ENCODE measurements around the gene CHSY1.

The CHSY1 gene

GRCh38 chr15:101251830-101252820 lies at the start of gene CHSY1:
TSS of gene CHSY1 (minus strand) at chr15:101252048. CDS start at chr15:101251456, 592 bp downstream.
- H3K4me3 ChIP-seq (ENCODE audit: low read depth, low read length): peak within 1 kb of the TSS; percentile 66
- H3K27me3 ChIP-seq (ENCODE audit: control insufficient read depth, insufficient read depth, low read length): no peaks in the 10 kb centered on the region
- H3K9ac ChIP-seq: no peak within 1 kb of the TSS
- no peak for TF ChIP-seq CTCF (IDR thresholded peaks at IDR 0.05)
- peak within 1 kb of the TSS; percentile 72 for H3K4me2 ChIP-seq (ENCODE audit: low read length)
- no peaks in the 10 kb centered on the region for H3K36me3 ChIP-seq (ENCODE audit: control insufficient read depth, insufficient read depth, low read length)
- H3K27ac ChIP-seq: peak within 1 kb of the TSS; percentile 56
- H3K9me3 ChIP-seq (ENCODE audit: control insufficient read depth, low read length): no peaks in the 10 kb centered on the region
- peaks cover 19% of the 10 kb centered on the region for H3K79me2 ChIP-seq
- peak within 1 kb of the TSS; percentile 76 for H2AFZ ChIP-seq
- H3K4me1 ChIP-seq: peaks cover 4% of the 10 kb centered on the region

GRCh38 chr15:101296418-101297405 lies 44.9 kb upstream of the CHSY1 start:
- no peak overlapping the region for H3K27ac ChIP-seq
- no peak overlapping the region for H2AFZ ChIP-seq
- peak overlapping the region; percentile 73 for H3K4me2 ChIP-seq (ENCODE audit: low read length)
- H3K79me2 ChIP-seq: peaks cover 16% of the 10 kb centered on the region
- H3K9me3 ChIP-seq (ENCODE audit: control insufficient read depth, low read length): no peaks in the 10 kb centered on the region
- H3K4me3 ChIP-seq (ENCODE audit: low read depth, low read length): peak overlapping the region; percentile 81
- no peak for TF ChIP-seq CTCF (IDR thresholded peaks at IDR 0.05)
- no peak overlapping the region for H3K9ac ChIP-seq
- no peaks in the 10 kb centered on the region for H3K27me3 ChIP-seq (ENCODE audit: control insufficient read depth, insufficient read depth, low read length)
- no peaks in the 10 kb centered on the region for H3K36me3 ChIP-seq (ENCODE audit: control insufficient read depth, insufficient read depth, low read length)
- H3K4me1 ChIP-seq: peaks cover 3% of the 10 kb centered on the region

GRCh38 chr15:101295607-101296161 lies 43.8 kb upstream of the CHSY1 start:
- TF ChIP-seq CTCF (IDR thresholded peaks at IDR 0.05): no peak
- no peaks in the 10 kb centered on the region for H3K36me3 ChIP-seq (ENCODE audit: control insufficient read depth, insufficient read depth, low read length)

DNA sequence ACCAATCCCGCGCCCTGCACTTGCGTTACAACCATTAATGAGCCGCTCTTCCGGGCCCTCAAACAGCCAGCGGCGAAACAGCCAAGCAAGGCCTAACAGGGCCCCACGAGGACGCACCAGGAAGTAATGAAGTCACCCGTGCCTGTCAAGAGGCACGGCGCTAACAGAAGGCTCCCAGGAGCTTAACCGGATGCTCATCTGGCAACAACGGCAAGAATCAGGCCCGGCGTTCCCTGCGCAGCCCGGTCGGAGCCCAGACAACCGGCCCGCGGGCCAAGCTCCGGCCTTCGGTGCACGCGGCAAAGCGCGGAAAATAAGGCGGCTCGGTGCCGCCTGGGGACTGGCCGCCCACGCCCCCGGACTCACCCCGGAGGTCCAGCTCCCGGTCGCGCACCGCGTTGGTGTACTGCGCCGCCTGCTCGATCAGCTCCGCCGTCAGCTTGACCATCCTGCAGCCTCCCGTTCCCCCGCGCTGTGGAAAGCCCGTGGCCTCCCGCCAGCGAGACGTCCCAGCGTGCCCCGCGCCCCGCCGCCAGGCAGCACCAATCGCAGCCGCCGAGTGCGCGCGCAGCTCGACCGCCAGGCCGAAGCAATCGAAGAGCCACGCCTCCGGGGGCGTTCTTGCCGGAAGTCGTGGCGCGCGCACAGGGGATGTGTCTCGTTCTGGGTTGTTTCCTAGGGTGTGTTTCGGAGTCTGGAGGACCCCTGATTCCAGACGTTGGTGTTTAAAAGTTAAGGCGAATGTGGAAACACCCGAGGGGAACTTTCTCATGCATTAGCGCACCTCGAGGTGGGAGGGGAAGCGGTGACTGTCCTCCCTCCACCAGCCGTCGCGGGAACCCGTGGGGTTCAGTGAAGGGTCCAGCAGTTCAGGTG lies 43.1 kb upstream of the CHSY1 start, which contains the start of gene SNRPA1:
Gene SNRPA1 (minus strand): TSS at position 518 of the 876 bp plus-strand sequence. CDS start 70 bp downstream, at position 448.
- no peaks in the 10 kb centered on the region for H3K27me3 ChIP-seq (ENCODE audit: control insufficient read depth, insufficient read depth, low read length)
- H3K4me3 ChIP-seq (ENCODE audit: low read depth, low read length): peak within 1 kb of the TSS; percentile 81
- peak within 1 kb of the TSS; percentile 75 for H3K27ac ChIP-seq
- H2AFZ ChIP-seq: peak within 1 kb of the TSS; percentile 62
- H3K4me2 ChIP-seq (ENCODE audit: low read length): peak within 1 kb of the TSS; percentile 80
- H3K9me3 ChIP-seq (ENCODE audit: control insufficient read depth, low read length): no peaks in the 10 kb centered on the region
- H3K9ac ChIP-seq: peak within 1 kb of the TSS; percentile 25
- TF ChIP-seq CTCF (IDR thresholded peaks at IDR 0.05): no peak
- no peaks in the 10 kb centered on the region for H3K36me3 ChIP-seq (ENCODE audit: control insufficient read depth, insufficient read depth, low read length)
- H3K4me1 ChIP-seq: peaks cover 3% of the 10 kb centered on the region
- H3K79me2 ChIP-seq: peaks cover 19% of the 10 kb centered on the region

More at GRCh38 chr15:101295607-101296161, 43.8 kb upstream of the CHSY1 start:
- Histone ChIP-seq H3K79me2 (peaks cover 19% of the 10 kb centered on the region), H3K27ac (peak overlapping the region; percentile 75), H3K9ac (no peak overlapping the region), H3K4me2 (ENCODE audit: low read length) (peak overlapping the region; percentile 73), H3K4me3 (ENCODE audit: low read depth, low read length) (peak overlapping the region; percentile 81), H3K4me1 (peaks cover 3% of the 10 kb centered on the region), H3K27me3 (ENCODE audit: control insufficient read depth, insufficient read depth, low read length) (no peaks in the 10 kb centered on the region), H3K9me3 (ENCODE audit: control insufficient read depth, low read length) (no peaks in the 10 kb centered on the region), H2AFZ (peak overlapping the region; percentile 62)
